Lower lobe of right lung (tissue), 2 donors: ENCODE measurements around the gene PDSS2. TPM values are rescaled to one million over a fixed set of nuclear protein-coding genes. Genes with fewer than 3 reads are reported as not detected.

ENCODE experiments used
- ATAC-seq, 2 donors: fragments of 200-7000 bp; cut with Tn5 transposase; one replicate each; pipeline ENCODE4 v1.9.1; 2020 to 2022; ENCODE audit warnings: mild to moderate bottlenecking in 2 of 2, moderate library complexity in 2 of 2
- DNase-seq: peaks from one replicate; pipeline ENCODE4 v3.0.0-alpha.2; 2020
- H3K27ac ChIP-seq: fragments of 200-600 bp; one replicate; pipeline ENCODE4 v1.8.0; 2022
- H3K27me3 ChIP-seq: fragments of 200-600 bp; one replicate; pipeline ENCODE4 v1.8.0; 2022; ENCODE audit warnings: low read depth
- H3K36me3 ChIP-seq: fragments of 200-600 bp; one replicate; pipeline ENCODE4 v1.8.0; 2022; ENCODE audit warnings: mild to moderate bottlenecking
- H3K4me1 ChIP-seq: fragments of 200-600 bp; one replicate; pipeline ENCODE4 v1.8.0; 2022
- H3K4me3 ChIP-seq: fragments of 200-600 bp; one replicate; pipeline ENCODE4 v1.8.0; 2022; ENCODE audit warnings: mild to moderate bottlenecking
- H3K9me3 ChIP-seq: fragments of 200-600 bp; one replicate; pipeline ENCODE4 v1.8.0; 2022
- intact Hi-C: fragments of 100-400 bp; cut with DNase I; formaldehyde crosslinking; loops from one replicate; pipeline ENCODE4 v1.11.0; 2022
- total RNA-seq: library from RNA; stranded (reverse); fragmentation: NEBNext Ultra II Directional; extraction: Animal tissue kit (Norgen Biotek cat#: 25700); gene quantifications from one replicate; pipeline ENCODE4 v1.2.1, GENCODE V29; 2021
- TF ChIP-seq, protein P1 (sequence below): fragments of 200-600 bp; IDR thresholded peaks from one replicate; pipeline ENCODE4 v1.8.0; 2022; ENCODE audit warnings: antibody characterized with exemption, mild to moderate bottlenecking
- donor health status: DM: no; HTN: yes; CAD: no; lungs with severe emphysema.

PDSS2 gene
- total RNA-seq, 1 donor from 2014 or later: 14.9 TPM

DNA sequence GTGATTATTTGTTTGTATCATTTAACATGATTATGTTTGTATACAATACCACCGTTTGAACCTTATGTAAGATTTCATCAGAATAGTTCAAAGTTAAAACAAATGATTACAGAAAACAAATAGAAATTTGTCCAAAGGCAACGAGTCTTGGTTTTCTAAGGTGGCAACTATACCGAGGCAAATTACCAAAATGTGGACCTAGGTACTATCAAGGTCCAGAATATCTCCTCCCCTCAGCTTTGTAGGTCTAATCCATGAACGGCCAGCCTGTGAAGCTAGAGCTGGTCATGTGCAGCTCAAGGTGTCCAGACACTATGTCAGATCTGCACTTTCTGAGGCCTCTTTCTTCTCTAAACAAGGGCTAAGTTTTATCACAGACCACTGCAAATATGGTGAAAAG, 192.4 kb downstream of the PDSS2 start:
- H3K27ac ChIP-seq: no peak overlapping the region
- intact Hi-C loops: no loop called here
- H3K4me3 ChIP-seq: no peak overlapping the region
- H3K4me1 ChIP-seq: no peaks in the 10 kb centered on the region
- TF ChIP-seq, protein P1, sequence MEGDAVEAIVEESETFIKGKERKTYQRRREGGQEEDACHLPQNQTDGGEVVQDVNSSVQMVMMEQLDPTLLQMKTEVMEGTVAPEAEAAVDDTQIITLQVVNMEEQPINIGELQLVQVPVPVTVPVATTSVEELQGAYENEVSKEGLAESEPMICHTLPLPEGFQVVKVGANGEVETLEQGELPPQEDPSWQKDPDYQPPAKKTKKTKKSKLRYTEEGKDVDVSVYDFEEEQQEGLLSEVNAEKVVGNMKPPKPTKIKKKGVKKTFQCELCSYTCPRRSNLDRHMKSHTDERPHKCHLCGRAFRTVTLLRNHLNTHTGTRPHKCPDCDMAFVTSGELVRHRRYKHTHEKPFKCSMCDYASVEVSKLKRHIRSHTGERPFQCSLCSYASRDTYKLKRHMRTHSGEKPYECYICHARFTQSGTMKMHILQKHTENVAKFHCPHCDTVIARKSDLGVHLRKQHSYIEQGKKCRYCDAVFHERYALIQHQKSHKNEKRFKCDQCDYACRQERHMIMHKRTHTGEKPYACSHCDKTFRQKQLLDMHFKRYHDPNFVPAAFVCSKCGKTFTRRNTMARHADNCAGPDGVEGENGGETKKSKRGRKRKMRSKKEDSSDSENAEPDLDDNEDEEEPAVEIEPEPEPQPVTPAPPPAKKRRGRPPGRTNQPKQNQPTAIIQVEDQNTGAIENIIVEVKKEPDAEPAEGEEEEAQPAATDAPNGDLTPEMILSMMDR: no peak
- no peak for DNase-seq
- H3K27me3 ChIP-seq: no peaks in the 10 kb centered on the region
- no peak for ATAC-seq
- no peaks in the 10 kb centered on the region for H3K9me3 ChIP-seq
- no peaks in the 10 kb centered on the region for H3K36me3 ChIP-seq

DNA sequence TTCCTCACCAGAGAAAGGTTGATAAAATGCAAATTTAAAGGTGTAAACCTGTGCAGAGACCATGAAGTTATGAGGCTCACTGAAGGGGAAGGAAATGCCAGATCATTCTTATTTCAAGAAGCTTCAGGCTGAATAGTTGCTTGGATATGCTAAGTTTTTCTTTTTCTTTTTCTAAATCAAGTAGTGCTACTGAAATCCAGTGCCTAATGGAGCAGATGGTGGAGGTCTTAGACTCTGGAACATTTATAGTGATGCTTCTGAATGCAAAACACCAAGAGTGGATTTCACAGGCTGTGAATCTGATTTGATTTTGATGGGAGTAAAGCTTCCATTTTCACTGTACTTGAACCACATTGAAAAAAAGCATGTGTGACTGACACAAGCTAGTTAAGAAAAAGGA, 192.8 kb downstream of the PDSS2 start:
- TF ChIP-seq, protein P1: no peak

DNA sequence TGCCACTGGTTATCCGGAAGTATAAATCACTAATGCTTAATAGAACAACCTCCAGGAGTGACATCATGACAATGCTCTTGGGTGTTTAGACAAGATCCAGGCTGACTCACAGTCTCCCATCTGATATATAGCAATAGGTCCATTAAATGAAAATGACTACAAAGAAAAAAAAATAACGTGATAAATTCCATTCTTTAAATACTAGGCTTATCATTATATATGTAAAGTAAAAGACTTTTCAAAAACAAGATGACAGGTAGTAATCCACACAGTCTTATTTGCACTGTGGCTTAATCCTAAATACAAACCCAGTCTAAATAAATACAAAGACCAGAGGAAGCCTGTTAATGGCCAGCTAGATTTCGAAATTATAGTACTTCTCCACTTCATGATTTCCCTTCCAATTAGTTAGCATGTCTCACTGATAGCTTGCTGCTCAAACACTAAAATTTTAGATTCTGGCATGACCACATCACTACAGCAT, 195.0 kb downstream of the PDSS2 start:
- no peaks in the 10 kb centered on the region for H3K9me3 ChIP-seq
- H3K4me1 ChIP-seq: no peaks in the 10 kb centered on the region
- H3K4me3 ChIP-seq: no peak overlapping the region
- H3K36me3 ChIP-seq: no peaks in the 10 kb centered on the region
- TF ChIP-seq, protein P1: no peak
- H3K27me3 ChIP-seq: no peaks in the 10 kb centered on the region
- no peak for DNase-seq
- intact Hi-C loops: no loop called here
- H3K27ac ChIP-seq: no peak overlapping the region
- no peak for ATAC-seq

More for the DNA sequence above, 192.8 kb downstream of the PDSS2 start:
- Histone ChIP-seq H3K4me1 (no peaks in the 10 kb centered on the region), H3K4me3 (no peak overlapping the region), H3K9me3 (no peaks in the 10 kb centered on the region), H3K36me3 (no peaks in the 10 kb centered on the region), H3K27me3 (no peaks in the 10 kb centered on the region), H3K27ac (no peak overlapping the region)
- DNase-seq (no peak), ATAC-seq (no peak)
- intact Hi-C loops: no loop called here

DNA sequence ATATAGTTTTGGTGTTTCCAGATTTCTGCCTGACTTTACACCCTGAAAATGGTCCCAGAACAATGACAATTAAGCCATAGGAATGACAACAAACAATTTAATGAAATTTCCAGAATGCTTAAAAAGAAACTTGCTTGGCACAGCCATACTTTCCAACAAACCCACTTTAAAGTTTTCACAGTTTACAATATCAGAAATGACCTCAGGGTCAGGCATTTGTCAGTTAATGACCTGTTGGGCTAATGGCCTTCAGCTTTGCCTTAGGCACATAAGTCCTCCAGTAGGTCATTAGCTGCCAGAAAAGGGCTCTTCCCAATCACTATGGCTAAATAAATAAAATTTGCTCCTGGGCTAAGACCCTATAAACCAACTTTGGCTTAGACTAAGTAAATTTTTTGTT, 199.4 kb downstream of the PDSS2 start:
- Histone ChIP-seq H3K4me1 (no peaks in the 10 kb centered on the region), H3K36me3 (no peaks in the 10 kb centered on the region), H3K27me3 (no peaks in the 10 kb centered on the region), H3K9me3 (no peaks in the 10 kb centered on the region), H3K27ac (no peak overlapping the region), H3K4me3 (no peak overlapping the region)
- TF ChIP-seq, protein P1: no peak
- intact Hi-C loops: no loop called here
- no peak for DNase-seq
- ATAC-seq: no peak

DNA sequence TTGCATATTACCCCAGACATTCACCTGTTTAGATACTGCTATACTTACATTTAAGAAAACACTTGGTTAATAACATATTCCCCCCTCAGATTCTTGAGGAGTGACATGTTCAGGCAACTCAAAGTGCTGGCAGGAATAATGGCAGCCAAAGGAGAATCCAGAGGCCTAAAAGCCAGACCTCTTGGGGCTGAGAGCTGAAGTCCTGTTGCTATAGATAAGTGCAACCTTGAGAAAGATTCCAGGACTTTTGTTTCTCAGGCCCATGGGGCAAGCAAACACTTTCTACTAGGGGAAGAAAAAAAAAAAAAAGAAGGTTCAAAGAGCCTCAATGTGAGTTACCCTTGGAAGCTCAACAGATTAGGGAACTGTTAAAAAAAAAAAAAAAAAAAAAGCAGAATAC, 211.2 kb downstream of the PDSS2 start:
- intact Hi-C loops: no loop called here
- H3K27ac ChIP-seq: no peak overlapping the region
- H3K4me1 ChIP-seq: no peaks in the 10 kb centered on the region
- no peak overlapping the region for H3K4me3 ChIP-seq
- TF ChIP-seq, protein P1: no peak
- no peaks in the 10 kb centered on the region for H3K9me3 ChIP-seq
- DNase-seq (no peak), ATAC-seq (no peak)
- no peaks in the 10 kb centered on the region for H3K27me3 ChIP-seq
- H3K36me3 ChIP-seq: no peaks in the 10 kb centered on the region
